Glomerular visceral epithelial cell (primary cell): ENCODE measurements around the gene RBM8A.

Source experiments
- DNase-seq: peaks from one replicate; pipeline ENCODE4 v3.0.0-alpha.2; 2016; ENCODE audit errors: extremely low spot score

Gene RBM8A

DNA sequence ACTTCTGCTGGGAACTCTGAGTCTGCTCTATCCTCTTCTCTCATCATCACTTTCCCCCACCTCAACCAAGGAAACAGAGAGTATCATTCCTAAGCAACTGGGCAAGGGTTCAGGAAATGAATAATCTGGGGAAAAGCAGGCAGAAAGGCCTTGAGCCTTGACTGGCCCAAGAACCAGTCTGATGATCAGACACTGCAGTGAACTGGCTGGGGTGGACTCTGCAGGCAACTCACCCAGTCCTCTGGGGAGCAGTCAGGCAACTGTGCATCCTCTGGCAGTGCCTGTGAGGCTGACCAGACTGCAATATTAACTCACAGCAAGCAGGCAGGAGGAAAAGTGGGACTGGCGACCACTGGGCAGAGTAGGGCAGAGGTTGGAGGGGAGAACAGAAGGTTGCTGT is 42.6 kb downstream of the RBM8A start:
- no peak for DNase-seq

- no peak for DNase-seq
Observed at GRCh38 chr1:145879775-145880174, 47.5 kb downstream of the RBM8A start.

- no peak for DNase-seq
Observed at GRCh38 chr1:145878724-145879123, 48.6 kb downstream of the RBM8A start.

GRCh38 chr1:145877923-145878486 is 49.3 kb downstream of the RBM8A start:
- DNase-seq = peak; percentile 11

DNA sequence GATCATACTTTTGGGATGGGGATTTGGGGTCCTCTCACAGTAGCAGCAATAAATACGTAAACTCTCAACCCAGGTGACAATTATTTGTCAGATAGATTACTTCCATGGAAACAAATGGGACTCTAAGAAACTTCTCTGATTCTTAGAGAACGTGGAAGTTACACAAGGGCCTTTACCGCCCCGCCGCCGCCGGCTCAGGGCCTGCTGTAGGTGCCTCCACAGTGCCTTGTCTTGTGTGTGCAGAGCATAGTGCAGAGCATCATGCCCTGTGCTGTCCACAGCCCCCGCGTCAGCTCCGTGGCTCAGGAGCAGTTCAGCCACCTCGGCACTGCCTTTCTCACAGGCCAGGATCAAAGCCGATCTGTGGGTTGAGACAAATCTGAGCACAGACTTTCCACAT is 52.6 kb downstream of the RBM8A start:
- no peak for DNase-seq

DNA sequence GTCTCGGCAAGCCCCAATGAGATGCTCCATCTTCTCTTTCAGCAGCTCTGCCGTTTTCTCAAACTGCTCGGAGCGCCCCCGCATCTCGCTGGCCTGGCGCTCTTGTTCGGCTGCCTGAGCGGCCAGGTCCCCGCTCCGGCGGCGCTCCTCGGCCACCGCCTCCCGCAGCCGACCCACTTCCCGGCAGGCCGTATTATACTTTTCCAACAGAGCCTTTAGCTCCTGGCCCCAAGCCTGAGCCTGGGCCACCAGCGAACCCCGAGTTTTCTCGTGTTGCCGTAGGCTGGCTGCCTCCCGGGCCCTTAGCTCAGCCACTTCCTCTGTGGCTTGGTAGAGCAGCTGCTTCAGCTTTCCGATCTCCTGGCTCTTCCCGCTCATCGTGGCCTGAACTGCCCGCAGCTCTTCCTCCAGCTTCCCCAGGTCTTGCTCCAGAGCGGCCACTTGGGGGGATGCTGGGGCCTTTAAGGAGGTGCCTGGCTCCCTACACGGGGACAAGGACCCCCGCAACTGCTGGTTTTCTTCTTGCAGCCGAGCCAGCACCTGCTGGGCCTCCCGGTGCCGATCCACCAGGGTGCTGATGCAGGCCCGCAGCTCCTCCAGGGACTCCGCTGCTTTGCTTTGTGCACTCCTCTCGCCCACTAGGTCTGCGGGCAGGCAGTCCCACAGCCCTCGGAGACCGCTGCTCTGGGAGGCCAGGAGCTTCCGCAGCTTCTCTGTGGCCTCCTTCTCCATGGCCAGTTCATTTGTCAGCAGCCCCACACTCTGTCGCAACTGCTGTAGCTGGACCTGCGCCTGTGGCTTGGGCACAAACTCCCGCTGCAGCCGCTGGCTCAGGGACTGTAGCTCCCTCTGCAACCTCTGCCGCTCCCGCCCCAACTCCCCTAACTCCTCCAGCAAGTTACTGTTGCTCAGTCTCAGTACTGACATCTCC is 55.0 kb downstream of the RBM8A start:
- DNase-seq = peak; percentile 13
